Measurements from ENCODE around the gene DGLUCY.
"Not testable (repeated sequence)": the region's sequence is repeated elsewhere in the genome, so short reads cannot be mapped to it uniquely, and the experiment has no call there.

The DGLUCY gene

DNA sequence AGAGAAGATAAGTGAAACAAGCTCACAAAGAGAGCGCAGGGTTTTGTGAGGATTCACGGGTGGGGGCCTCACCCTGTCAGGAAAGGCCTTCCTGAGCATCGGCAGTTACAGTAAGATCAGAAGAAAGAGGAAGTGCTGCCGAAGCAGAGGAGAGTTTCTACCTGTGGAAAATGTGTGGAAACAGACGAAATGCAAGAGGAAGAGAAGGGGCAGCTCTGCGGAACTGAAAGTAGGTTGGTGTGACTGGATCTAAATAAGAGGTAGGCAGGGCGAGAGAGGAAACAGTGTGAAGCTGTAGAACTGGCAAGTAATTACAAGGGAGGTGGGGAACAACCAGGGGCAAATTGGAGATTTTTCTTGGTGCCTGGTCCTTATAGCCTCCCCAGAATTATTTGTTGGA, 128.0 kb downstream of the DGLUCY start:
- DNase-seq: peak in 1 of 2 experiments; percentile 45

DNA sequence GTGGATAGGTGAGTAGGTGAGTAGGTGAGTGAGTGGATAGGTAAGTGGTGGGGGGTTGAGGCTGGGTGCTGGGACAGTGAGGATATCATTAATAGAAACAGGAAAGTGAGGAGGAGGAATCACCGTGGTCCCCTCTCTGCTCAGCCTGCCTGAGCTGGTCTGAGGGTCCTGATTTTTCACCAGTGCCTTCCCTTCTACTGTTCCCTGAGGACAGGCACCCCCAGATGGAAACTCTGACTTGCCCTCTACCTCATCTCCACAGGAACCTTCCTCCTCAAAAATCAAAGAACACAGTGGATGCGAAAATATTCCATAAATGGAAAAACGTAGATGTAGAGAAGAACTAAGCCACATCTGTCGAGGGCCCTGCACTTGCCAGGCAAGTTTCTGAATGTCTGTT, 128.8 kb downstream of the DGLUCY start:
- no peak for DNase-seq

- no peak for DNase-seq
These were observed 129.2 kb downstream of the DGLUCY start for GRCh38 chr14:91243074-91243471.

DNA sequence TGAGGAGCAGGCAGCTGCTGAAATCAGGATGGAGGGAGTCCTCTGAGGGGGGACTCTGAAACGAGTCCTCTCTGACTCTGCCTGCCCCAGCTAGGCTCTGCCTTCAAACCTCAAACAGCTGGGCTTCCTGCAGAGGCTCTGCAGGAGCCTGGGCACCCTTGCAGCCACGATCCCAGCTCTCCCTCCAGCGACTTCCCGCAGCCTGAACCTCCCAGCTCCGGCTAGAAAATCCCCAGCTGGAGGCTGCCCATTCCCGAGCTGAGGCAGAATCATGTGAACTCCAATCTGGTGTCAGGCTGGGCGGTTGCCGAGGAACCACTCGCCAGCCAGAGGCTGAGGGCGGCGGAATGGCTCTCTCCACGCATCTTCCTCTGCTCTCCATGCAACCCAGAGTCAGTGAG, 130.6 kb downstream of the DGLUCY start, which contains the start of gene GPR68:
GPR68 (minus strand) TSS at position 204 of the 401 bp plus-strand sequence. CDS start 9,654 bp downstream, outside the sequence.
- no peak for DNase-seq

DNA sequence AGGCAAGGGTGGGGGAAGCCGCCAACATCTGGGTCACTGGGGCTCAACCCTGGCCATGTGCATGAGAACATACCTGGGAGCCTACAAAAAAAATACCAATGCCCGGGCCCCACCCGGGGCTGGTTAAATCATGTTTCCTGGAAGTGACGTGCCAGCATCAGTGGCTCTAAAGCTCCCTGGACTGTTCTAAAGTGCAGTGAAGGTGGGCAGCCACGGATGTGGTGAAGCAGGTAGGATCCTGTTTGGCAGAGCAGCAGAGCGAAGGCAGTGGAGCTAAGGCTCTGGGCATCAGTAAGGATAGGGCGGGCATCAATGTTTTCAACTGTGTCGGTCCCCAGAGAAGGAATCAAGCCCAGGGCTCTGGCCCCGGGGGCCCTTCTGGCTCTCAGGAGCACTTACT, 131.2 kb downstream of the DGLUCY start:
- peak; percentile 57 to 79 for DNase-seq

DNA sequence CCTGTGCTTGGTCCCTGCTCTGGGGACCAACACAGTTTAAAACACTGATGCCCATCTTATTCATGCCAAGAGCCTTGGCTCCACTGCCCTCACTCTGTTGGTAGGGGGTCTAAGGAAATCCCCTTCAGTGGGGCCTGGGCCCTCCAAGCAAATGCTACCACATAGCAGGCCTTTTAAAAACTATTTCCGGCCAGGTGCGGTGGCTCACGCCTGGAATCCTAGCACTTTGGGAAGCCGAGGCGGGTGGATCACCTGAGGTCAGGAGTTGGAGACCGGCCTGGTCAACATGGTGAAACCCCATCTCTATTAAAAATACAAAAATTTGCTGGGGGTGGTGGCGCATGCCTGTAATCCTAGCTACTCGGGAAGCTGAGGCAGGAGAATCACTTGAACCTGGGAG, 131.7 kb downstream of the DGLUCY start:
- not testable (repeated sequence) for DNase-seq

GRCh38 chr14:91246051-91246852, 132.4 kb downstream of the DGLUCY start:
- DNase-seq: peak; percentile 45 to 84

GRCh38 chr14:91249841-91250616, 136.2 kb downstream of the DGLUCY start:
- no peak for DNase-seq

DNA sequence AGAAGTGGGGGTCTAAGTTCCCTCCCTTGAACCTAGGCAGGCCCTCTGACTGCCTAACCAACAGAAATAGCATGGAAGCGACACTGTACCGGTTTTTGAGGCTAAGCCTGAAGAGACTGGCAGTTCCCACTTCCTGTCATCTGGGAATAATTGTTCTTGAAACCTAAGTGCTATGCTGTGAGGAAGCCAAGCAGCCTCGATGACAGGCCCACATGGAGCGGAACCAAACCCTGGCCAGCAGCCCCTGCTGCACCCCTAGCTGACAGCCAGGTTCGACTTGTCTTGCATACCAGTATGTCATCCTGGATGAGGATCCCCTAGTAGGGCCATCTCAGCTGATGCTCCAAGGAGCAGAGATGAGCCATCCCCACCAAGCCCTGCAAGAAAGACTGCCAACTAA, 137.0 kb downstream of the DGLUCY start:
- DNase-seq: no peak

DNA sequence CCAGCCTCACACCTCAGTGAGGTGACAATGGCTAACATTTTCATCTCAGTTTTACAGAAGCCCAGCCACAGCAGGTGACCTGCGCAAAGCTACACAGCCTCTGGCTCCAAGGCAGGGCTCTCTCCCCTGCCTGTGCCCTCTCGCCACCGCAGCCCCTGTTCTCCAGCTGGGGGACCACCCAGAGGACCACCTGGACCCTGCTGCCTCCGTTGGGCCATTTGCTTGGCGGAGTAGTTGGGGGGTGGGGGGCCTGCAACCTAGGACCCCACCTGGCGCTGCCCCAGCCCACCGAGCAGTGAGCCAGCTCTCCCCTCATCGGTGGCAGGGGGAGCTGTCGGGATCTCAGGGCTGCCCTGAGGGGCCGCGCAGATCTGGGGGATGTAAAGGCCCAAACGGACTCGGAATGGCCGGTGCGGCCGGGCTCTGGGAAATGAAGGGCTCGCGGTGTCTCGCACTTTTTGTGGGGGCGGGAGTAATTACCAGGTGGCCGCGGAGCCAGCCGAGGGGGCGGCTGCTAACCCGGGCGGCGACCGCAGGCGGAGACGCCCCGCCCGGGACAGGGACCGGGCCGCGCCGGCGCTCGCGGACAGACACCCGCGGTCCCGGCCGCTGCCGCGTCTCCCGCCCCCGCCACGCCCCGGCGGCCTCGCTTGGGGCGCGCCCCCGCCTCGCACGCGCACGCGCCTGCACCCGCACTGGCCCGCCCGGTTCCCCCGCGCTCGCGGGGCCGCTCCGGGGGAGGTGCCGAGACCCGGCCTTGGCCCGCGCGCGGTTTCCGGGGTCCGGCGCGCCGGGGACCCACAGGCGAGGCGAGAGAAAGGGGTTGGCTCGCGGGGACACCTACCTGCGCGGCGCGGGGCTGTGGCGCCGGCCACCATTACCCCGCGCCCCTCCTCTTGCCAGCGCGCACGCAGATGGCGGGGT, 139.3 kb downstream of the DGLUCY start:
- DNase-seq: peak; percentile 42 to 51

DNA sequence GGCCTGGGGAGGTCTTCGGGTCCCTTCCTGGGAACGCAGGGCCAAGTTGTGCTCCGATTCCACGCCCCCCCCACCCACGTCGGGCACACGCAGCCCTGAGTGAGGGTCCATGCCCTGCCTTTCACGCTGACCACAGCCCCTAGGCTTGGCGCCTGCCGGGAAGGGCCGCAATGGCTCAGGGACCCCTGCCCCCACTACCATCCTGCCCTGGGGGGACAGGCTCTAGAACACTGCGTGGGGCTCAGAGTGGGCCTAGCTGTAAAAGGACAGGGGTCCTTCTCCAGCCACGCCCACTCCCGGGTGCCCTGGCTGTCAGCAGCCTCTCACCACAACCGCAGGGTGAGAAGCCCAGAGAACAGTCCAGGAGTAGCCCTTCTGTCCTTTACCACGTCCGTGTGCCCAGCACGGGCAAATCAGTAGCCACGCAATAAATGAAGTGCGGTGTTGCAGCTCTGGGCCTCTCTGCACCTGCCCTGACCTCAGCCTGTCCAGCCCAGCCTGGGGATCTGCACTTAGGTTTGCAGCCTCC, 140.0 kb downstream of the DGLUCY start:
- no peak for DNase-seq

DNA sequence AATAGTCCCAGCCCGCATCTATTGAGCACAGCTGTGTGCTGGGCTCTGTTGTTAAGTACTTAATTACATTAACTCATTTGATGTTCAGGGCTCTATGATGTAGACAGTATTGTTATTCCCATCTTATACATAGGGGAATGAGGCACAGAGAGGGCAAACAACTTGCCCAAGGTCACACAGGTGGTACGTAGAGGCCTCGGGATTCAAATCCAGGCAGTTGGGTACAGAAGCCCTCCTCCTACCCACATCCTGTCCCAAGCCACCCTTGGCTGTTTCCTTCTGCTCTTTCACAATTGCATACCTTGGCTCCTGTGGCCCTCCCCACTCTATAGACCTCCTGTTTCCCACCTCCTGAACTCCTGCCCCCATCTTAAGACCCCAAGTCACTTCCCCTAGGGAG, 140.6 kb downstream of the DGLUCY start:
- no peak for DNase-seq

GRCh38 chr14:91255026-91255695, 141.3 kb downstream of the DGLUCY start:
- DNase-seq: no peak

DNA sequence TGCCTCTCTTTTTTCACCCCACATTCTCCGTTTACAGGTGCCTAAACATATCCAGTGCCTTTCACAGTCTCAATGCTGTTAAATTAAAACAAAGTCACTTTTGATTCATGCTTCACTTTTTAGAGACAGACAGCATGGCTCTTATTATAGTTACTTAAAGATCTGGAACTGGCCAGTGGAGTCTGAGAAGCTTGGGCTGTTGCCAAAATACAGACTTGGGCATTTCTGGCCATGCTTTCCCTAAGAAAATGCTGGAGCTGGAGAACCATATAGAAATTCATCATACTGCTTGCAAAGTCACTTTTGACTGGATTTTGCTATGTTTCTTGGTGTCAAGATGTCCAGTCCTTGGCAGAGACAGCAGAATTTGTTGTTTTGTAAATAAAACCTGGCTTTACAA, 142.8 kb downstream of the DGLUCY start:
- no peak for DNase-seq

GRCh38 chr14:91257328-91258010, 143.6 kb downstream of the DGLUCY start:
- no peak for DNase-seq

DNA sequence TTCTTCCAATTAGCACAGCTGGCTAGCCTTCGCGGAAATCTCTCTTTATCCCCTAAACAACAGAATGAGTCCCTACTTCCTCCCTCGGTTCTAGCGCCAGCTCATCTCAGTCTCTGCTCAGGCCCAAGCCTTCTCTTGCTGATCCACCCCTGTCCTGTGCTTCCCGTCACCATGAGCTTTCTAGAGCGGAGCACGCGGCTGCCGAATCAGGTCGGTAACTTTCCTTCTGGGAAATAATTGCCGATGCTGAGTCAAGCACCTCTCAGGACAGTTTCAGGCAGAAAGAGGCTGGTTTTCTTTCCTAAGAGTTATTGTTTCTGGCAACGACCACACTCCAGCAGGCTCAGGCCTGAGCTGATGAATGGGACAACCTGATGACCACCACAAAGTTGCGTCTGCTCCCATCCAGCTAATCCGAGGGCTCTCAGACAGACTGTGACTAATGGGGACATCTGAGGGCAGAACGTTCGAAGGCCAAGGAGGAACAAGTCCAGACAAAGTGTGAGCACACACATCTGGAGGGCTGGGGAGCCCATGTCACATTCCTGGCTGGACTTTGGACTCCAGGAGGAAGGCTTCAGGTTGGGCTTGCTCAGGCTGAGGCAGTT, 144.2 kb downstream of the DGLUCY start:
- DNase-seq: no peak

DNA sequence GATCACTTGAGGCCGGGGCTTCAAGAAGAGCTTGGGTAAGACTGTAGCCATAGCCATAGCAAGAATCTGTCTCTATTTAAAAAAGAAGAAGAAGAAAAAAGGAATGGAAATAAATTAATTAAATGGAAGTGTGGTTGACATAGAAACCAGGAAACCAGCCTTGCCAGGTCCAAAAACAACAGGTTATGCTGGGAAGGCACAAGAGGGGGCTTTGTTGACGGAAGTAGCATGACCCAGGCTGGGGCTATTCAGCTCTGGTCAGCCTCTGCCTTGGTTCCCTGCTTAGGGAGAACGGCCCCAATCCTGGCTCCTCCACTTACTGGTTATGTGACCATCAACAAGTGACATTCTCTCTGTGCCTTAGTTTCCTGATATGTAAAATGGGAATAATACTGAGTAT, 145.0 kb downstream of the DGLUCY start:
- no peak for DNase-seq

DNA sequence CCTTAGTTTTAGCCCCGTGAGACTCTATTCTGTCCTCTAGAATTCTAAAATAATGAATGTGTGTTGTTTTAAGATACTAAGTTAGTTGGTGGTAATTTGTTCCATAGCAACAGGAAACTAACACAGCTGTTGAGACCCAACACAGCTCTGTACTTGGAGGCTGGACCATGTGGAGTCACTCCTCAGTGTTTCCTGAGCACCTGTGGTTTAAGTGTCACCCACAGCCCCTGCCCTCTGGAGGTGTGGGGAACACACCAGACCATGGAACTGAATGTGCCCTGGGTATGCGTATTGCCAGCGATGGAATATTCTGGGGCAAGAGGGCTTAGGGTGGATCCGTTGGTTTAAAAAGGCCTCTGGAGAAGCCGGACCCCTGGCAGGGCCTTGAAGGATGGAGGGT, 147.2 kb downstream of the DGLUCY start:
- no peak for DNase-seq

GRCh38 chr14:91261986-91262549, 148.2 kb downstream of the DGLUCY start:
- no peak for DNase-seq

DNA sequence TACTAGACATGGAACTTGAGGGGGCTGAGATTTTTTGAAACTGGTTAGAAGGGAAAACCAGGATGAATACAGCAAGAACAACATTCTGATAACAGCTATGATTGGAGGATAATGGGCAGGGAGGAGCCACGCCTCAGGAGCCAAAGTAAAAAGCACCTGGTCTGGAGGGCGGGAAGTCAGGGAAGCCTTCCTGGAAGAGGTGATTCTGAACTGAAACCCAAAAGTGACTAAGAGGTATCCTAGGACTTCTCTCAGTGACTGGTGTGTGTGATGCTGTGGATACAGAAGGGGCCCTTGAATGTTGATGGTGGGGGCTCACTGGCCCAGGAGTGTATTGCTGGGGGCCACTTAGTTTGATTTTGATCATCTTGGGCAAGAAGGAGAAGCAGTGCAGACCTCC, 149.5 kb downstream of the DGLUCY start:
- no peak for DNase-seq
